ENCODE measurements around the gene NEAT1.

- no peak for TF ChIP-seq CTCF (IDR thresholded peaks at IDR 0.05)
- TF ChIP-seq POLR2A (IDR thresholded peaks at IDR 0.05): no peak
- TF ChIP-seq POLR2AphosphoS5 (IDR thresholded peaks at IDR 0.05): no peak
Observed at GRCh38 chr11:65384301-65384889, 38.2 kb upstream of the NEAT1 start.
